ENCODE measurements around the gene STX5. TPM values are rescaled to one million over a fixed set of nuclear protein-coding genes. Genes with fewer than 3 reads are reported as not detected.

Gene STX5
- total and polyA plus RNA-seq, 11 donors, result 8.6 to 36.1 (median 18.9) TPM

DNA sequence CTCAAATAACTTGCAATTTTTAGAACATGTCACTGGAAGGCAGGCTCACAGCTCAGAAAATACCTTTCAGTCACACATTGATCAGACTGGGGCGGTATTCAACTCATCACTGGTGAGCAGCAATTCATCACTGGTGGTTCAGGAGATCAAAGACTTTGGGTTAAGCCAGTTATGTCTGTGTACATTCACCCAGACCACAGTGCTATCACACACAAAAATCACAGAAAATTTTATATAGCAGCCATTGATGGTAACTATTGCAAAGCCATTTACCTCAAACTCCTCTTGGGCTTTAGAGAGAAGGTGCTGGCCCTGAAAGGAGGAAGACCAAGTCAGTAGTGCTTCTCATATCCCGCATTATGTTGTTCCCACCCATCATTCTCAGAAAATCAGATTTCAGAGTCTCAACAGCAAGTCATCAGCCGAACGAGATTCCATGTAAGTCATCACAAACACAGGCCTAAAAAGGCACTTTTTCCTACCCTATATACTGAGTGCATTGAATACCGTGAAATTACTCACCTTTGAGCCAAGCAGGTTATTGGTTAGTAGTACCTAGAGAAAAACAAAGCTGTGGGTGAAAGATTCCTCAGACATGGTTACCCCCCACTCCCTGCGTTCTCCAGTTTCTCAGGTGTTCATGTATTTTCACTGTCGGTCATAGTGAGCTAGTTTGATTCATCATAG lies 21.6 kb upstream of the STX5 start:
- DNase-seq, result no peak
- WGBS, 4 donors, result 59 to 70% (median 64%) methylated on average over 7 of the region's 7 CpGs
- H3K27me3 ChIP-seq, result no peaks in the 10 kb centered on the region
- H3K9me3 ChIP-seq, result no peaks in the 10 kb centered on the region
- H3K4me1 ChIP-seq, result peaks cover 5 to 54% (median 25%) of the 10 kb centered on the region in 12 donors
- H3K27ac ChIP-seq, result peak overlapping the region in 1 of 12 donors; percentile 87
- intact Hi-C loops (cut with DNase I), result loop anchor here in 3 of 10 donors (10.0 kb wide), 2 partner anchors 129 to 459 kb away; partner anchors contain the start of genes HNRNPUL2 (in 1 of the 3) and TTC9C (in 1 of the 3)
- no peak for TF ChIP-seq POLR2A (IDR thresholded peaks at IDR 0.05)
- H3K36me3 ChIP-seq, result peaks cover 3 to 37% (median 32%) of the 10 kb centered on the region in 9 donors
- H3K4me3 ChIP-seq, result peak overlapping the region in 7 of 12 donors; percentile 7 to 94 (median 77)
- ATAC-seq, result no peak

DNA sequence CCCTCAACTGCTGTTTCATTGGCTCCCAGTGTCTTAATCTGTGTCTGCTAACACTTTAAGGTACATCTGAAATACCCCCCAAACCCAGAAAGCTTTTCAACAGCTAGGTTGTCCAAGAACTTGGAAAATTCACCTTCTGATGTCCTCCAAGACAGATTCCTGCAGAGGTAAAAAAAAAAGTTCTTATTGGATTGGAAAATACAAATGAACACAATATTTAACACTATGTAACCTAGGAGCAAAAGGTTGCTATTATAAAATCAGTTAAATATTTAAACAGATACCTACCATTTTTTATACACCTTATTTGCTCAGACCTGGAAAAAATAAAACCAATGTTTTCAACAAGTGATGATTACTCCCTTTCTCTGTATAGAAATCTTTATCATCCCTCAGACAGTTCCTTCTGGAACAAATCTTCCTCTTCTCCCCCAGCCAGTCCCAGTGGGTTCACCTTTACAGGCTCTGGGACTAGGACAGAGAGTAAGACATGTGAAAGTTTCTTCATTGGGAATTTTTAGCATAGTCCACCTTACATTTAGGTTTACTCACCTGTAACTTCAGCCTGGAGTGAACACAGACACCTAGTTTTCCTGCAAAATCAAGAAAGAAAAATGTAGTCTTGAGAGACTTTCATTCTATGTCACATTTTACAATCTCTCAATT lies 20.8 kb upstream of the STX5 start:
- Histone ChIP-seq H3K27ac (no peak overlapping the region), H3K4me1 (peaks cover 5 to 49% (median 25%) of the 10 kb centered on the region in 12 donors), H3K9me3 (no peaks in the 10 kb centered on the region), H3K36me3 (peaks cover 3 to 37% (median 32%) of the 10 kb centered on the region in 9 donors), H3K27me3 (no peaks in the 10 kb centered on the region), H3K4me3 (peak overlapping the region in 1 of 12 donors; percentile 94)
- DNase-seq (no peak), ATAC-seq (no peak)
- TF ChIP-seq POLR2A (IDR thresholded peaks at IDR 0.05) (no peak), CTCF (IDR thresholded peaks at IDR 0.05) (no peak)
- intact Hi-C loops (cut with DNase I), result loop anchor here in 3 of 10 donors (10.0 kb wide), 2 partner anchors 128 to 458 kb away; partner anchors contain the start of genes HNRNPUL2 (in 1 of the 3) and TTC9C (in 1 of the 3)

GRCh38 chr11:62851807-62852522 lies 20.1 kb upstream of the STX5 start:
- no peak for DNase-seq
- H3K4me1 ChIP-seq, result peaks cover 5 to 42% (median 25%) of the 10 kb centered on the region in 12 donors
- intact Hi-C loops (cut with DNase I), result loop anchor here in 3 of 10 donors (10.0 kb wide), 2 partner anchors 127 to 457 kb away; partner anchors contain the start of genes HNRNPUL2 (in 1 of the 3) and TTC9C (in 1 of the 3)
- WGBS, 4 donors, result 34 to 61% (median 56%) methylated on average over 3 of the region's 3 CpGs
- no peaks in the 10 kb centered on the region for H3K27me3 ChIP-seq
- peaks cover 3 to 37% (median 32%) of the 10 kb centered on the region in 9 donors for H3K36me3 ChIP-seq
- ATAC-seq, result no peak
- H3K9me3 ChIP-seq, result no peaks in the 10 kb centered on the region
- no peak overlapping the region for H3K4me3 ChIP-seq
- H3K27ac ChIP-seq, result peak overlapping the region in 1 of 12 donors; percentile 12
- TF ChIP-seq CTCF (IDR thresholded peaks at IDR 0.05) (no peak), POLR2A (IDR thresholded peaks at IDR 0.05) (no peak)

GRCh38 chr11:62850911-62851806 lies 19.3 kb upstream of the STX5 start:
- ATAC-seq (no peak), DNase-seq (no peak)
- H3K27ac ChIP-seq, result peak overlapping the region in 1 of 12 donors; percentile 12
- H3K4me3 ChIP-seq, result no peak overlapping the region
- peaks cover 5 to 35% (median 22%) of the 10 kb centered on the region in 12 donors for H3K4me1 ChIP-seq
- no peaks in the 10 kb centered on the region for H3K27me3 ChIP-seq
- intact Hi-C loops (cut with DNase I), result loop anchor here in 3 of 10 donors (10.0 kb wide), 2 partner anchors 126 to 456 kb away; partner anchors contain the start of genes HNRNPUL2 (in 1 of the 3) and TTC9C (in 1 of the 3)
- WGBS, 4 donors, result 60 to 65% (median 61%) methylated on average over 14 to 15 of the region's 15 CpGs
- peaks cover 3 to 37% (median 32%) of the 10 kb centered on the region in 9 donors for H3K36me3 ChIP-seq
- TF ChIP-seq POLR2A (IDR thresholded peaks at IDR 0.05) (no peak), CTCF (IDR thresholded peaks at IDR 0.05) (no peak)
- no peaks in the 10 kb centered on the region for H3K9me3 ChIP-seq
